ENCODE data around the gene LYSMD2.

LYSMD2 gene

DNA sequence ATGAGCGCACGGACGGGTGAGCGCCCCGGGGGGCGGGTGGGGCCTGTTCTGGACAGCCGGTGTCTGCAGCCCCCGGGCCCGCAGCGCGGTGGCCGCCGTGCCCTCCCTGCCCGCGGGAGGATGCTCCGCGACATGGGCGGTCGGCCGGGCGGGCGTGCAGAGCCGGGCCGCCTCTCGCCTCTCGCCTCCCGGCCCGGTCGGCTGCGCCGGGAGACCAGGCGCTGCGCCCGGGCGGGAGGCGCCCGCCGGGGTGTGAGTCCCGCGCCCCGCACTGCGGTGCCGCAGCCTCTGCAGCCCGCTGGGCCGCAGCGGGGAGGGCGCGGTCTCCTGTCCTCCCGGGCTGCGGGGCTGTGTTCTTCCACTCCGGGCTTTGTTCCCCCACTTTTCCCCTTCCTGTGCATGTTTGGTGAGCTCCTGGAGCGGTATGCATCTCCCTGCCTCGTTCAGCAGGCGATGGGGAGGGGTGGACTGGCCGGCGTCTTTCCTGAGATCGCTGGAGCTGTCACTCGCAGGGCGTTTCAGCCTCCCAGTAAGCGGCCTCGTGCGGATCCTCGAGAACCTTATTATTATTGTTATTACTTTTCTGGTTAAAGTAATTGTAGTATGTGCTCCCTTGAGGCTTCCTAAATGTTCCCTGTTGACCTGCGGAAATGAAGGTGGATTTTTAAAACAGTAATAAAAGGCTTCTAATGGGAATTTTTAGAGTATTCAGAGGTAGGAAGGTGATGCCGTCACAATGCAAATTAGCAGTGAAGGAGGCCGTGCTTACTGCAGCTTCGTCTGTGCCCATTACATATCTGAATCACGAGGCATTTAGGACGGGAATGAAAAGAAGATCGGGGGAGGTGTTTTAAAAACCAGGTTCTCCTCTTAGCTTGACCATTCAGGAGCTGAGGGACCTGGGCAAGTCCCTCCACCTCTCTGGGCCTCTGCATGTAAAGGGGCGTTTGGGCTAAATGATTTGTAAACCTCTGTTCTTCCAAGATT lies 14.5 kb upstream of the LYSMD2 start:
- DNase-seq, result peak; percentile 27

DNA sequence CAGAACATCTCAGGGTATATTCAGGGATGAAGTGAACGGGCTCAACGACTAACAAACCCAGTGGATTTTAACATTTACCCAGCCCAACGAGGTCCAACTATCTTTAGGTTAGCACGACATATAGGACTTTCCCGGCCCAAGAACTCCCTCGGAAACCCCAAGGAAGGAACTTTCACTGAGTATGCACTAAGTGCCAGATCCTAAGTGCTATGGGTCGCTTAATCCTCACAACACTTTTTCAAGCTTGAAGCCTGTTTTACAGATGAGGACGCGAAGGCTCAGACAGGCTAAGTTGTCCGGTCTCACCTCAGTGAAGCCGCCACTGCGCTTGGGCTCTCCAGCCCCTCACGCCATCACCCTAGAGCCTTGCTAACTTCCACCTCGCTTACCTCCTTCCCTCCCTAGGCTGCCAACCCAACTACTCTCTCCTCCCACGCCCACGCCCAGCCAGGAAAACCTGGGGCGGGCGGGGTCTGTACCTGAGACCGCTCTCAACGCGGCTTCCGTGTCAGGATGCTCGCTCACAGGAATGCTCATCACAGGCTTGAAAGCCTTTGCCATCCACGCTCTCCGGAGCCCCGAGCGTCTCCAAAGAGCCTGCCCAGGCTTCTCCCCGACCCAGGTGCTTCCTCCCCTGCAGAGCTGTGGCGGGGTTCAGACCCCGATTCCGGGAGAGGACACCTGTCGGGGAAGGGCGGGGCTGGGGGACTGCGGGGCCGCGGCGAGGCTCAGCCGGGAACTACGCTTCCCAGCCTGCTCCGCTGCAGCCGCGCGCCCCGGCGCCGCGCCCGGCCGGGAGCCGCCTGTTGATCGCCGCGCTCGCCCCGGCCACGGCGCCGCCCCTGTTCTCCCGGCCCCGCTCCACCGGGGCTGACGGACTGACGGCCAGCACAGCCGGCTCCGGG lies 13.6 kb upstream of the LYSMD2 start, which contains the start of gene TMOD2:
TSS of gene TMOD2 (plus strand) at position 806 of the 905 bp plus-strand sequence. CDS start 14,845 bp downstream, outside the sequence.
- peak; percentile 36 for DNase-seq

DNA sequence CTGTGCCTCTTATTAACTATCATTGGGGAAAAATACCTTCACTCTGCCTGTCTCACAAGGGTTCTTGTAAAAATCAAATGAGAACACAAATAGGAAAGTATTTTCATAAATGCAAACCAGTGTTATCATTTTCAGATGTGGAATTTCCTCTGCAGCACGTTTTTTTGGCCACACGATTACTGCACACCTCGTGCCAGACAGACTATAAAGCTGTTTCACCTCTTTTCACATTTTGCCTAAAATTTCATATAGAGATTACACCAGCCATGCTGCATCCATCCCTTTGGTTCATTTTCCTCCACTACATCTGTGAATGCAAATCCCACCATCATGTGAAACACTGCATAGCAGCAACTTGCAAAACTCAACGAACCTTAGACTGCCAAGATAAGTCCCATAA lies 12.7 kb upstream of the LYSMD2 start:
- DNase-seq, result no peak

DNA sequence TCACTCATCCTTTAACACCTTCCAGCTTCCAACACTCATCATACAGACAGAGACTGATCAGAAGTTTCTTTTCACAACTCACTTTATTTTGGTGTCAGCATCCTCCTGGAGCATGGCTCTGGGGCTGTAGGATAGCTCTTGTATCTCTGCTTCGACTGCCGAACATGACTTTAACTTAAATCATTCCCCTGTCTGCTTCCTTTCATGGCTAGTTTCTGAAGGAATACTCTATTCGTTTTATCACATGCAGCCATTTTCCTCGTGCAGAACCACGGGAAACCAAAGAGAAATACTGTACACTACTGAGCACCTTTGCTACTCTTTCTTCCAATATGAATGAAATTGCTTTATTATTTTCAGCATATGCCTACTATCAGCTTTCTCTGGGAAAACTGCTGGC lies 11.9 kb upstream of the LYSMD2 start:
- DNase-seq, result no peak

DNA sequence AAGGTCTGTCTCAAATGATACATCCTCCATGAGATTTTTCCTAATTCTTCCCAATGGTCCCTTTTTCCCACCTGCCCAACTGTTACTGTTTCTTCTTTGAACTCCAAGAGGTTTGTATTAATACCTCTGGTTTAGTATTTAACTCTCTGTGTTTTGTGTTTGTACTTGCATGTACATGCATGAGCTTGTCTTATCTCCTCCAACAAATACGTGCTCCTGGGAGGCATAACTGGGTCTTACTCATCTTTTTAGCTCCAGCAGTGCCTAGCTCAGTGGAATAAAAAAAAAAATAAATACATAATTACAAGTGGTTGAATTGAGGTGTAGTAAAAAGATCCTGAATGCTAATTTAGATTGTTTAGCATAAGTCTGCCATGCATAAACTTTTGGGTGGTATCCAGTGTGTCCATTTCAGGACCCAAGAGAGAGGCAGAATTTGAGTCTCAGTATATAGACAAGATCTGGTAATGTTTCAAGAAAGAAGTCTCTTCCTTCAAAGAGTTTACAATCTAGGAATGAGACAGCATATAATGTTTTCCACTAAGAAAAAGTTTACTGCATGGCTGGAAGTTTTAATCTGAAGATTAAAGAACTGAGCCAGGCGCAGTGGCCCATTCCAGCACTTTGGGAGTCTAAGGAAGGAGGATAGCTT lies 1.7 kb upstream of the LYSMD2 start:
- no peak for DNase-seq

DNA sequence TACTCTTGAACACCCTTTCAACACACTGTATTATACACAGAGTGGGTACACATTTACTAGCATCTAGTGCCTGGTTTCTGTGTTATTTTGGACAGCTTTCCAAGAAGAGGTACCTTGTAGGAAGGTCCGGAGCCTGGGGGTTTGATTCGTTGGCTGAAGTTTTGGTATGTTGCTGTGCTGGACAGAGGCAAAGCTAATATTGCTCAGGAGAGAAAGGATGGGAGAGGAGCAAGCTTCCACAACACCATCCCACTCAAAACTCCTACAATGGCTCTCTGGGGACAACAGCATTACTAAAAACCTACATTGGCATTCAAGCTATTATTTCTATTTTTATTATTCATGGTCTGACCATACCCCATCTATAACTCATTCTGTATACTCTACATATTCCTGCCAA lies 1.1 kb upstream of the LYSMD2 start:
- DNase-seq, result no peak

DNA sequence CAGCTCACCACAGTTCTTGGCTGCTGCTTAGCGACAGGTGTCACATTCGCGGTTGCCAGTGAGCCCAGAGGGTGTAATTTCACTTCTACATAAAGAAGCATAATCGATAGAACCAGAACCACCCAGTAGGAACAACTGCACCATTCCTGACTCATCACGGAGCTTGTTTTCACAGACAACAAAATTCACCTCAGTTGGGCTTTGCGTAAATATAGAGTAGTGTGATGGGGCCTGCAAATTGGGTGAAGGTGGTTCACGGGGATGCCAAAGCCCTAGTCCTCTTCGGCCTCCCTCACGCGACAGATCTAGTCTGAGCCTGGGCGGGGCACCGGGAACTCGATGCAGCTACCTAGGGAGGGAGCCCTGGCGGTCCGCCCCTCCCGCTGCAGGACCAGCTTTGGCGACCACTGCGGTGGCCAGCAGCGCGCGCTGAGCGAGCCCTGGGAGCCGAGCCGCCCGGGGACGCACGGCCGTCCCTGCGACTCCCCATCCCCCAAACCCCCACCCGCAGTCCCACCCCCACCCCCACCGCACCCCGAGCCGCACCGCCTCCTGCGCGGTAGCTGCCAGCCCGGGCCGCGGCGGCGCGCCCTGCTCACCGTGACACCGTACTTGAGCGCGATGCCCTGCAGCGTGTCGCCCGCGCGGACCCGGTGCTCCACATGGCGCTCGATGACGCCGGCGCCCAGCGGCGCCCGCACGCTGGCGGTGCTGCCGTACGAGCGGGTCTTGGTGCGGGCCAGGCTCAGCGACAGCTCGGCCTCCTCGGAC lies 519 bp downstream of the LYSMD2 start:
- DNase-seq, result peak; percentile 24

DNA sequence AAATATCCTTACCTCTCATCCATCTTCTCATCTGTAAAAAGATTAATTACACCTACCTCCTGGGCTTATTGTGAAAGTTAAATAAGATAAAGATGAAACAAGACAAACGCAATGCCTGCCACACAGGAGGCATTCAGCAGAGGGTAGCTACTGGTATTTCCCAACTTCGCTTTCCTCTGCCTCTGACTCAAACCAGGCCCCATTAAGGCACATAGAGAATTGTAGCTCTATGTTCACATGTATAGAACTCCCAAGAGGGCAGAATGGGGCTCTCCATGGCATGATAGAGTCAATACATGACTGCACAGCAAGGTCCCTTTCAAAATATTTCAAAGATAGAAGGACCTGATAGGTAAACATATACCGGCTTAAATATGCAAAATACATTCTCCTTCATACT lies 1.4 kb downstream of the LYSMD2 start:
- DNase-seq, result no peak

DNA sequence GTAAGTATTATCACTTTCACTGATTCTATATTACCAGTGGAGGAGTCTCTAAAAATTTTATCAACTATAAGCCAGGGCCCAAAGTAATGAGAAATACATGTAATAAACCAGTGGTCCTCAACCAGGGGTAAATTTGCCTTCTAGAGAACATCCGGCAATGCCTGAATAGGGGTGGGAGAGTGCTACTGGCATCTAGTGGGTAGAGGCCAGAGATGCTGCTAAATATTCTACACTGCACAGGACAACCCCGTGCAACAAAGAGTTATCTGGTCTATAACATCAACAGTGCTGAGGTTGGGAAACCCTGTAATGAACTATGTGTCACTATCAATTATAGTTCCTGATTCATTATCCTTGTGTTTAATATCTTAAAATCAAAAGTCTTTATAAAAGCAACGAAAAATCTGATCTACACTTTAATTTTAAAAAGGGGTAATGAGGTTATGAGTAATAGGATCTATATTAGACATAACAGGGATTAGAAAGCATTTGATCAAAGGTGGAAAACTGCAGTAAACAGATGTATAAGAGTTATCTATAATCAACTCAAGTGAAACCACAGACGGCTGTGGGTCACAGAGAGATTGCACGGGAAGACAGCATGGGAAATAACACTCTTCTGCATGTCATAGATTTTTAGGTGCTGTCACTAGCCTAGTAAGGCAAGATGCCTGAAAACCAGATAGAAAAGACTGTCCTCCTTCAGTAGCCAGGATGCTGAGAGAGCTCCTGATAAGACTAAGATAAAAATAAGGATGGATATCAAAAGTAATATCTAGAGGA lies 2.0 kb downstream of the LYSMD2 start:
- no peak for DNase-seq

DNA sequence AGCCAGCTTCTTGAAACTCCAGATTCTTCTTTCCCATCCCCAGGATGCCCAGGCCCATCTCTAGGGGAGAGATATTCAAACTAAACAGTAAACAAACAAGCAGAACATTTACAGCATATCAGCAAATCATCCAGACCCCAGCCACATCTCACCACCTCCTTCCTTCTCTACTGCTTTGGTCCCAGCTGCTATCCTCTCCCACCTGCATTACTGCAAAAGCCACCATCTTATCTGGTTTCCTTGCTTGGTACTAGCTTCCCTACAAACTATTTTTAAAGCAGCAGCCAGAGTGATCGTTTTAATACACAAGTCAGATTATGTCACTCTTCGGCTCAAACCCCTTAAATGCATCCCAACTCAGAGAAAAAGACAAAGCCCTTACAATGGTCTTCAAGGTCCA lies 4.8 kb downstream of the LYSMD2 start:
- no peak for DNase-seq

DNA sequence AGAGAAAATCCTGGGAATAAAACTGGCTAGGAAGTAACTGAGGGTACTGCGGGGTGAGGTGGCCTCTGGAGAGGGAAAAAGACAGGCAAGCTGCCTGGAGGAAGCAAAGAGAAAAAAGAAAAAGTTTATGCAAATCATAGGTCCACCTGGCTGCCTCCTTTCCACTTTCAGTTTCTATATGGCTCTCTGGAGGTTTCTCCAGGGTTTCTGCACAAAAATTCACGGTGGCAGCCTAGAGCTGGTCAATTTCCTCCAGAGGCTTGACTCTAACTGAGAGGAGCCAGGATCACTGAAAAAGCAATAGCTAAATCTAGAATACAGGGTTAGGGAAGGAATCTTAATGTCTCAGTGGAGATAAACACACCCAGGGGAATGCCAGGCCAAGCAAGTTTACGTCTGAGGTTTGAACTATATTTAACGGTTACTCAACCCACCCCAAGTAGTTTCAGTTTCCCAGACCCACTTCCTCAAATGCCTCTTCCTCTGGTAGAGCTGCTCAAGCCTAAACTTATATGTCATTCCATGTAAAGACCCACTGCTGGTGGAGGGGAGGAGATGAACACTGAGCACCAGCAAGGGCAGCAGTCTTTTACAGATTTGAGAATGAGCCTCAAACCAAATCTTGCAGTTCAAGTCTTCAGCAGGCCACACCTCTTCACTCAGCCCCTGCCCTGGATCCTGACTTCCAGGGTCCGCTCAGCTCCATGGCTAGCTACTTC lies 5.7 kb downstream of the LYSMD2 start:
- peak; percentile 31 for DNase-seq

DNA sequence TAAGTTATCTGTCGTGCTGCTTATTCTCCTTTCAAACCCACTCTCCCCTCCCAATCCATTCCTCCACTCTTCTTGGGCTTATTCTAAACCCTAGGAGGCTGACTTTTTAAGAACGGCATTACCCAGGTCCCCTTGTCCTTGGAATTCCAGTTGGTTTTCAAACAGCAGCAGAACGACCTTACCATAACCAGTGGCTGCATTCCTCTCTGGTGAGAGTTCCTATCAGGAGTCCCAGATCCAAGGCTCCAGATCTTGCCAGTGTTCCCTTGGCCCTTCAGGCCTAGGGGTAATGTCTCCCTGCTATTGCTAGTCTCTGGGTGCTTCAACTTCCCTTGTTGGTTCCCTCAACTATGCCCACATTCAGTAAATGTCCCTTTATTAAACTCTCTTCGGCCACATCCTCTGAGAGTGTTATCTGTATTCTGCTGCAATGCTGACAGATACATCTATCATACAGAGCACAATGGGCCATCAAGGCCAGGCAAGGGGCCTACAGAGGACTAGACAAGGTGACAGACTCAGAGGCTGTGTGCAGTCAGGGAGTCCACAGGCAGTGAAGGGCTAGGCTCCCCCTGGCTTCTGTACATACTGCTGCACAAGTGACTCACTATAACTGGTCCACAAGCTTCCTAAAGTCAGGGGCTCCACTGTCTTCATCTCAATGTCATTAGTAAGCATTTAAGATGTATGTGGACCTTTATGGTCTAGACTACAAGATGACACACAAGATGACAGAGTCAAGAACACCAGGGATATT lies 10.1 kb downstream of the LYSMD2 start:
- peak; percentile 61 for DNase-seq

DNA sequence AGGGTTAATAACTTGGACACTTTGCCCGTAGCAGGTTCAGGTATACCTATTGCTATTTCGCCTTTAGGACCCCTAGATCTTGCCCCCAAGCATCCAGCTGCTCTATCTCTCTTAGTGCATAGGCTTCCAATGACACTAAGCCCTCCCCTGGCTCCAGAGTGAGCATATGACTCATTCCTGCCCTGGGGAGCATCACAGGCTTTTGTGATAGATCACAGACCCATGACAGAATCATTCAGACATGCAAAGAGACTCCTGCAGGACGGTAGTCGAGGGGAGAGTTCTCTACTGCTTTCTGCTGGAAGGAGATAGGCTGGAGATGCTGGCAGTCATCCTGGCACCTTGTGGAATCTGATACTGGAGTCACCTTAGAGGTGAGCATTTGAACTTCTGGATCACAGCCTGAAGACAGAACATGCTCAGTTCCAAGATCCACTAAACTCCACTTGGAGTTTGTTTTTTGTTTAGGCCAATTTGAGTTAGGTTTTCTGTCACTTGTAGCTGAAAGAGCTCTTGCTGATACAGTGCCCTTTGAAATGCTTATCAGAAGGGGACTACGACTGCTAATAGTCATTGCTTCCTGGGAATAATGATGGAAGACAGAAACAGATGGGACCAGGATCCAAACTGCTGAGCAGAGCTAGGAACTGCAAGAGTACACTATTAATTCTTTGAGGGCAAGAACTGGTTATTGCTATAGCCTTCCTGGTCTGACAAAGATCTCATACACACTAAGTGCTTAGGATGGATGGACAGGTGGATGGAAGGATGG lies 11.0 kb downstream of the LYSMD2 start:
- peak; percentile 93 for DNase-seq

DNA sequence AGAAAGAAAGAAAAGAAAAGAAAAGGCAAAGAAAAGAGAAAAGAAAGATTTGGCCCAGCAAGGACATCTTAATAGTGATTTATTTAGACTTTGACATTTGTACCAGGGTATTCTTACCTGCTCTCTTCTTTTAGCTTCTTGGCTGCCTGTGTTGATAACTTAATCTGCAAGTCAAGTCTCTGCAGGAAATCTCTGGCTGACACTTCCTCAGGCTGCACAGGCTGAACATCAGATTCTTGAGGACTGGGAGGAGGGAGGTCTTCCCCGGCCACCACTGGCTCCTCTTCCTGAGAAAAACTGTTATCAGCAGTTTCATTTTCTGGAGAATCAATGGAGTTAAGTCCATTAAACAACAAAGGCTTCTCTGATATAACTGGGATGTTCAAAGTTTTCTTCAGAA lies 12.8 kb downstream of the LYSMD2 start:
- DNase-seq, result peak; percentile 4

DNA sequence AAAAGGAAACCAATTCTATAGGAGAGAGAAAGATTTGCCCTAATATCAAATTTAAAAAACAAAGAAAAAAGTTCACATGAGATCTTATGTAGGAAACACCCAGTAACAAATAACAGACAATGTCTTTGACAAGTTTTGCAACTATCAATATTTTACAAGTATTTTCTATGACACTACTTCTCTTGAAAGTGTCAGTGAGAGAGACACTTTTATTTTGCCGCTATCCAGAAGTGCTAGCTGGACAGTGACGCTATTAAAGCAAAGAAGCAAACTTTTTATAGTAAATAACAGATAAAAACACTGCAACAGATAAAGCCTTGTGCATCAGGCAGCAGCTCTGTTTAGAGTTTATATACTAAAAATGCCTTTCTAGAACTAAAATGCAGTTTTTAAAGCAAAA lies 13.3 kb downstream of the LYSMD2 start:
- no peak for DNase-seq

DNA sequence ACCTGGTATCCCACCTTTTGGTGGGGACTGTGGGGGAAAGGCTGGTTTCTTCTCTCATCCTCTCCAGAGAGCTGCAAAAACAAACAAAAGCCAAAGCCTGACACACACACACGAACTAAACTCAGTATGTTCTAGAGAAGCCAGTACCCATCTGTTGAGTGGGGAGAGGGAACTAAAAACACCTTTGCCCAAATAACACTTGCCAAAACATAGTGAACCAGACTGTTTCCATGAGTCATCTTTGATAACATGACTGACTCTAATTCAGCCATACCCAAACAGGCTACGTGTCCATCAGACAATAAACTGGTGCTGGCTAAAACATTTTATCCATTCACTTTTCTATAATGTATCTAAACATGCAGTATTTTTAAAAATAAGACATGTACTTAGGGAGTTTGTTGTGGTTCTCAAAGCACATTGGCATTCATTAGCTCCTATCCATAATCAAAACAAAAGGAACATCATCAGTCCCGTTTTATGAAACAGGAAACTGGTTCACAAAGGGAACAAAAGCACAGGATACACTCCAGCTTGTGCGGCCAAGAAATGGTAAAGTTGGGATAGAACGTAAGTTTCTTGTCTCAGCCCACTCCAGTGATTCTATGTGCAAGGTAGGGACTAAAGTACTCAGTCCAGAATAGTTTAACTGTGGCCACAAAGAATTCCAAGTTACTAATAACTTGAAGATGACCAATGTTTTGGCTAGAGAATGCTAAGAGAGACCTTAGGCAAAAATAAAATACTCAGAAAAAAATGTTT lies 16.1 kb downstream of the LYSMD2 start:
- no peak for DNase-seq

DNA sequence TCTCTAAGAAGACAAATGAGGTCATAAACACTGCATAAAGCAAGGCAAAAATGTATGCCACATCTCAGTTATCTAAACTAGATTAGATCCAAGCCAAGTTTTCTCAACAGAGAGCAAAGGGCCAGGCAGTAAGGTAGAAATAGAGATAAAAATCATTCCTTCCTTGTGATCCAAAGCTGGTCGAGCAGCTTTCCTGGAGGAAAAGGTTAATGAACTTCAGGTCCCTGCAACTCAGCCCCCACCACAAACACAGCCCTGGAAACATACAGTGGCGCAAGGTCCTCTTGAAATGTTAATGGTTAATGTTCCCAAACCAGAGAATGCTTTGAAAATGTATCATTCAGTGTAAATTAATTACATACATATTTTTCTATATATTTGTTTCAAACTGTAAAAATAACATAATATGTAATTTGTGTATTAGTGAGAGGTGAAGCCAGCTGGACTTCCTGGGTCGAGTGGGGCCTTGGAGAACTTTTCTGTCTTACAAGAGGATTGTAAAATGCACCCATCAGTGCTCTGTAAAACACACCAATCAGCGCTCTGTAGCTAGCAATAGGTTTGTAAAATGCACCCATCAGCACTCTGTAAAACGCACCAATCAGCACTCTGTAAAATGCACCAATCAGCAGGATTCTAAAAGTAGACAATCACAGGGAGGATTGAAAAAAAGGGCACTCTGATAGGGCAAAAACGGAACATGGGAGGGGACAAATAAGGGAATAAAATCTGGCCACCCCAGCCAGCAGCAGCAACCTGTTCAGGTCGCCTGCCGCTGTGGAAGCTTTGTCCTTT lies 17.1 kb downstream of the LYSMD2 start:
- no peak for DNase-seq
